GM18907 (cell line): ENCODE results near the gene RBM15B.

Source experiments
- ATAC-seq: cut with Tn5 transposase; IDR thresholded peaks from one replicate; pipeline ENCODE4 v1.9.1; 2021; ENCODE audit warnings: mild to moderate bottlenecking, moderate library complexity; ENCODE audit not compliant: unreplicated experiment

RBM15B gene

DNA sequence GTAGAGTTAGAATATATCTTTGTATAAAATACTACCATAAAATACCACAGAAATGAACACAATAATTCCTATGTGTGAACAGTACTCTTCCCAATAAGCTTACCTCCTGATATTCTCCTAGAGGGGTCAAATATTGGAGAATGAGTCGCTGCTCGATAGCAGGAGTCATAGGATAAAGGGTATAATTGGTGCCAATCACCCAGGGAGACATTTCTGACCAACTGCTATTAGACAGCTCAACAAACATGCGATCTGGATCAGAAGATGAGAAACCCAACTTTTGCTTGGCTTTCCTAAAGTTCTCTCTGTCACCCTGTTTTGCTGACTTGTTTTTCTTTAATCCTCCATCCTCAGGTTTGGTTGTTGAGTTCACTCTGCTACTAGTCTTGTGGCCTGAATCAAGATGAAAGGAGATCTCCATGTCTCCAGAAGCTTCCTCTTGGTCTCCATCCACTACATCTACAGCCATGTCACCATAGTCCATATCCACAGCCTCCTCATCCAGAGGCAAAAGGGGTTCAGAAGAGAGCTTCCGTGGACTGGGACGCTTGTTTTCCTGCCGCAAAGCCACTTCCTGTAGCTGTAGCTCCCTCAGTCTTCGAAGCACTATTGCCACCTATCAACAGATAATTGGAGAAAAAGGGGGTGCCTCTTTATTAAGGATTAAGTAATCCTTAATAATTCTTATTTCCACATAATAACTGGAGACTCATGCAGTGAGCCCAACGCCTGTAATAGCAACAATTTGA is 50.4 kb downstream of the RBM15B start:
- no peak for ATAC-seq

GRCh38 chr3:51445544-51446280 is 54.6 kb downstream of the RBM15B start:
- no peak for ATAC-seq
